HG03103 (cell line): ENCODE measurements around the gene SLC20A1.
"Not testable (repeated sequence)": the region's sequence is repeated elsewhere in the genome, so short reads cannot be mapped to it uniquely, and the experiment has no call there.

Experiments used
- ATAC-seq: cut with Tn5 transposase; IDR thresholded peaks from one replicate; pipeline ENCODE4 v1.9.1; 2021; ENCODE audit warnings: low read depth; ENCODE audit not compliant: unreplicated experiment

The SLC20A1 gene

DNA sequence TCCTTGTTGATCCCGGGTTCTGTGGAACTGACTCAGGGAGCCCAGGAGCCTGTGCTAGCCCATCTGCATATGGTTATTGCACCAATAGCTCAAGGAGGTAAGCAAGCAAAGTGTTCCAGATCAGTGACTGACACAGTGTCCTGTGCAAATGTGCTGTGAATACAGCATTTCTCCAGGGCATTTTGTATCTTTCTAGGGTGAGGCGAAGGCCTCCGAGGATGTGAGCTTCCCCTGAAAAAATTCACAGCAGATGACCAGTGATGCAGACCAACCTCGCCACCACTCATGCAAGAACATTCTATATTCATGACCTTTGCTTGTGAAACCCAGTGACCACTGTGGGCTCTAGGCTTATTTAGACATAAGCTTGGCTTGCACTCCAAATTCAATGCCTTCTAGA, 59.8 kb downstream of the SLC20A1 start:
- no peak for ATAC-seq

DNA sequence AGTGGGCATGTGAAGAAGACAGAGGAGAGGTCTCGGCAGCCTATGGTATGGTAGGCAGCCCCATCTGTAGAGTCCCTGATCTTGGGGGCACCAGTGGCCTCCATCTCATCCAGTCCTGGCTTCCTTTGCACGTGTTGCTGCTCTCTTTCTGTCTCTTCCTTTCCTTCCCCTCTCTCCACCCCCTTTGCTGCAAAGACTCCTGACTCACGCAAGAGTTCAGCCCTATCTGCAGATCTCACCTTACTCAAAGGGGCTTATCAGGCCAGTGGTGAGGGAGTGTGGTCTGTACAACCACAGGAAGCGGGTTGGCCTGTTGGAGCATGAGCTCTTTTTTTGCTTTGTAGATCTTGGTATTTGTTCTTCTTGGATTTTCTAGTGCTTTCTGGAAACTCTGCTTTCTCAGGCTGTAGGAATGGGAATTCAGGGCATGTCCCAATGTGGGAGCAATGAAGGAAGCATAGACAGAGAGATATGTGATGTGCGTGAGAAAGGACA, 60.5 kb downstream of the SLC20A1 start:
- no peak for ATAC-seq

DNA sequence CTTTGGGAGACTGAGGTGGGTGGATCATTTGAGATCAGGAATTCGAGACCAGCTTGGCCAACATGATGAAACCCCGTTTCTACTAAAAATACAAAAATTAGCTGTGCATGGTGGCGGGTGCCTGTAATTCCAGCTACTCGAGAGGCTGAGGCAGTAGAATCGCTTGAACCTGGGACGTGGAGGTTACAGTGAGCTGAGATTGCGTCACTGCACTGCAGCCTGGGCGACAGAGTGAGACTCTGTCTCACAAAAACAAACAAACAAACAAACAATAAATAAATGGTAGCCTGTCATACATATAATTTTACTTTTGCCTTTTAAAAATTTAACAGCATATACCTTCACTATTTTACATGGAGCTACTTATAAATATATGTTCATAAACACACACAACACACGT, 61.2 kb downstream of the SLC20A1 start:
- ATAC-seq: not testable (repeated sequence)

DNA sequence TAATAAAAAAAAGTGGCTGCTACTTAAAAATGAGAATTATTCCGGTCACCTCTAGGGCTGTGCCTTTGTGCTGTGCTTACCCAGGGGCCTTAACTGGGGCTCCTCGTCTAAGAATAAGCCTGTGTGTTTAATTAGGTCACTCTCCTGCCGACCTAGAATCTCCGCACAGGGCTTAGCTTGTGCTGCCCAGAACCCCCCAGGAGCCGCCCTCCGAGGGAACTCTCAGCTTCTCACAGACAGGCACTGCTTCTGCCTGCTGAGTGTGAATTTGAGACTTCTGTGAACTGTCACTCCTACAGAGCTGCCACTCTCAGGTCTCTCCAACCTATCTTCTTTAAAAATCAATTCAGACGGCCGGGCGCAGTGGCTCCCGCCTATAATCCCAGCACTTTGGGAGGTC, 63.2 kb downstream of the SLC20A1 start:
- no peak for ATAC-seq

DNA sequence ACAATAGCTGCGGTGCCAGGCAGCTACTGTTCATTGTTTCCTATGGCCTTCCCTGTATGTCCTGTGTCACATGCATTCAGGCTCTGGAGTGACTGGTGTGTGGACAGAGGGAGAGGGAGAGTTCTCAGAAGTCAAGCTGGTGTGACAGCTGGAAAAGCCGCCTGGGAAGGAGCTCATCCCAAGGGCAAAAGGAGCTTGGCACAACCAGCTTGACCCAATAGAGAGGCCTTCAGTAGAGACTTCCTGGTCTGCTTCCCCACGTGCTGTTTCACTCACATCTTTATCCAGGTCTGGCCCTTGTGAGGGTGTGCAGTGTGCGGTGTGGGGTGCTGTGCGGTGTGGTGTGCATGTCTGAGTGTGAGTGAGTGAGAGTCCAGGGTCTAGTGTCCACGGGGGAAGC, 64.0 kb downstream of the SLC20A1 start:
- no peak for ATAC-seq

DNA sequence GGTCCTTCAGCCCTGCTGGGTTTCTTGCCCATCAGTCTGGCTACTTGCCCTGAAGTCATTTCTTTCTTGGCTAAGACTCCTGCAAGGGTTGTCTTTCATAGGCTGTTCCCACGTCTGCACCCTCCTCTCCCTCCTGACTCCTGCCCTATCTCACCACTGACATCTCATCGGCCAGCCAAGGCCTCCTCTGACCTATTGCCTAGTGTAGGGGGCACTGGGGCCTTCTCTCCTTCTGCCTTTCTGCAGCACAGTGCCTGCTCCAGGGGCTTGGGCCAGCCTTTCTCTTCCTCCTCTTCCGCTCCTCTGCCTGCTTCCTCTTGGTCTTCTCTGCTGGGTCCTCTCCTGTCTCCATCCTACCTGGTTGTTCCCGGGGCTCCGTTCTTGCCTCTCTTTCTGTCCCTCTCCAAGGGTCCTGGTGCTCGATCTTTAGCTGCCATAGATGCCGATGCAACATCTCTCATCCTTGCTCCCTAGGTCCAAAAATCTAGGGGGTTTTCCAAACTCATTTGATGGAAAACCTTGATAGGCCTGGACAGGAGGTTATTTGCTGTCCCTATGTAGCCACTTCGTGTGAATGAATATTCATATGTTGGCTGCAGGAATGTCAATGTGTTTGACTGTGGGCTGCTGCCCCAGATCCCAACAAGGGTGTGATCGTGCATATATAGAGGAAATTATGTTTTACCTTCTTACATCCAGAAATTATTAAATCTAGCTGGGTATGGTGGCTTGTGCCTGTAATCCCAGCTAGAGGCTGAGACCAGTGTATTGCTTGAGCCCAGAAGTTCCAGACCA, 65.4 kb downstream of the SLC20A1 start:
- ATAC-seq: no peak

DNA sequence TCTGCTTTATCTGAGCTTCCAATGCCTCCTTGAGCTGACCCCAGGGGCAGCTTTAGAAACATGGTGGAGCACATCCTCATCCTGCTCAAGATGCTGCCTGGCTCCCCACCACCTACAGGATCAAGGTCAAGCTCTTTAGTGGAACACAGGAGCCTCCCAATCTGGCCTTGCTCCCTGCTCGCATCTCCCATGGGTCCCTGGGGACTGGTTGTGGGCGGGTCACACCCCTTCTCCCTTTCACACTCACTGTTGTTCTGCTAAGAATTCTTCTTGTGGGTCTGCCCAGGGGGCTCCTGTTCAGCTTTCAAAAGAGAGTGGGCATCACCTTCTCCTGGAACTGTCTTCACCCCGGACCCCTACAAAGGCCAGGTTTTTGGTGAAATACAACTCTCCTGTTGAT, 66.7 kb downstream of the SLC20A1 start:
- ATAC-seq: no peak

DNA sequence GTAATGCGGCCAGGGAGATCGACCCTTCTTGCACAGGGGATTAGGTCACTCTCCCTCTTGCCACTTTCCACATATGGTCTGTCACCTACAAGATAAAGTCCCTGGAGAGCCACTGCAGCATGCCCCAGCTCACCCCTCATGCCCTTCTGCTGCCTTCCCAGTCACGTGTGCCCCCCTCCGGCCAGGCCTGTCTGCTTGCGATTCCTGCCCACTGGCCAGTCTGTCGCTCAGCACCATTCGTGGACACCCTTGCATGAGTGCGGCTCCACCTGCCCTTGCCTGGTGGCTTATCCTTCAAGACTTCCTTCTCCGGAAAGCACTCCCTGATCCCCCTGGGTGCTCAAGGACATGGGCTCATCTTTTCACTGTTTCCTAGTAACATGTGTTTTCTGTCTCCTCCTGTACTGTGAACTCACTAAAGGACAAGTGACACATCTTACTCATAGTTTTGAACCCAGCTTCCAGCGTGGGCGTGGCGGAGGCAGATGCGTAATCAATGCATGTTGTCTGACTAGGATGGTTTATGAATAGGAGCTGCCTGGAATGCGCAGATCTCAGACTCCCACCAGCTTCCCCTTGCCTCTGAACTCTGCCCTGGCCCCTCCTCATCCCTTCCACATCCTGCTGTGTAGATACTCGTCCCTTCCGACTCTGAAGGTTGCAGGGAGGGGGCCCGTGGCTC, 67.3 kb downstream of the SLC20A1 start:
- no peak for ATAC-seq
